Natural killer cell (primary cell): ENCODE data around the gene PLEKHA6. TPM values are rescaled to one million over a fixed set of nuclear protein-coding genes. Genes with fewer than 3 reads are reported as not detected.

Experiments used
- ATAC-seq, 3 donors: fragments of 150-1000 bp in 2 of 3; fragments of 200-7000 bp in 1 of 3; cut with Tn5 transposase; 1 replicate in 1 of 3; 2 replicates in 2 of 3; pipeline ENCODE4 v1.10.0; 2021; ENCODE audit warnings: mild to moderate bottlenecking in 2 of 3, moderate library complexity in 2 of 3
- DNase-seq, 2 donors: peaks; one replicate each; pipeline versions ENCODE4 v3.0.0 to v3.0.0-alpha.2; 2013 to 2021; ENCODE audit warnings: mixed read lengths in 1 of 2
- H3K27ac ChIP-seq: one replicate; pipeline ENCODE4 v1.5.1; 2013; ENCODE audit warnings: mild to moderate bottlenecking, low read length
- H3K27me3 ChIP-seq: one replicate; pipeline ENCODE4 v1.6.1; 2013; ENCODE audit warnings: low read length; ENCODE audit not compliant: control insufficient read depth, insufficient read depth
- H3K36me3 ChIP-seq: one replicate; pipeline ENCODE4 v1.6.1; 2013; ENCODE audit warnings: low read length; ENCODE audit not compliant: control insufficient read depth, insufficient read depth
- H3K4me1 ChIP-seq: one replicate; pipeline ENCODE4 v1.6.1; 2013; ENCODE audit warnings: low read length; ENCODE audit not compliant: control insufficient read depth, insufficient read depth
- H3K4me3 ChIP-seq: one replicate; pipeline ENCODE4 v1.5.1; 2013; ENCODE audit warnings: low read length
- H3K9me3 ChIP-seq: one replicate; pipeline ENCODE4 v1.6.1; 2013; ENCODE audit warnings: low read length; ENCODE audit not compliant: control insufficient read depth, insufficient read depth
- H3K27ac Mint-ChIP-seq, 2 donors: one replicate each; pipeline ENCODE4 v1.8.0; 2022; ENCODE audit warnings: mild to moderate bottlenecking in 2 of 2, mixed read lengths in 2 of 2, moderate library complexity in 1 of 2
- H3K27me3 Mint-ChIP-seq, 2 donors: one replicate each; pipeline ENCODE4 v1.8.0; 2022; ENCODE audit warnings: low read depth in 2 of 2, mixed read lengths in 2 of 2
- H3K36me3 Mint-ChIP-seq: one replicate; pipeline ENCODE4 v1.8.0; 2022; ENCODE audit warnings: mixed read lengths
- H3K4me1 Mint-ChIP-seq, 2 donors: one replicate each; pipeline ENCODE4 v1.8.0; 2022; ENCODE audit warnings: mixed read lengths in 2 of 2
- H3K4me3 Mint-ChIP-seq: one replicate; pipeline ENCODE4 v1.8.0; 2022; ENCODE audit warnings: mild to moderate bottlenecking, moderate library complexity, mixed read lengths
- H3K9me3 Mint-ChIP-seq, 2 donors: one replicate each; pipeline ENCODE4 v1.8.0; 2022; ENCODE audit warnings: mixed read lengths in 2 of 2
- WGBS: methylation state at CpG from one replicate; pipeline ENCODE4 v1.1.7; 2013; ENCODE audit warnings: missing lambda C conversion rate; ENCODE audit not compliant: insufficient coverage; 5-methylcytosine and 5-hydroxymethylcytosine counted together
- intact Hi-C: fragments of 100-400 bp; cut with micrococcal nuclease; formaldehyde crosslinking; loops from one replicate; pipeline ENCODE4 v1.14.2; 2022
- total RNA-seq, 4 donors: library from RNA; stranded (reverse); fragments of 120-200 nt in 1 of 4; gene quantifications; one replicate each; pipeline versions ENCODE4 v1.2.3 to v1.2.4, GENCODE V29; 2013 to 2022
- TF ChIP-seq, protein P1 (sequence below): fragments of 200-600 bp; IDR thresholded peaks from one replicate; pipeline ENCODE4 v1.8.0; 2022; ENCODE audit warnings: antibody characterized with exemption

Gene PLEKHA6
- total RNA-seq, 3 donors from 2014 or later (not counting 1 experiment from before 2014, with no cell fraction given): 0.10 to 0.43 (median 0.16) TPM

DNA sequence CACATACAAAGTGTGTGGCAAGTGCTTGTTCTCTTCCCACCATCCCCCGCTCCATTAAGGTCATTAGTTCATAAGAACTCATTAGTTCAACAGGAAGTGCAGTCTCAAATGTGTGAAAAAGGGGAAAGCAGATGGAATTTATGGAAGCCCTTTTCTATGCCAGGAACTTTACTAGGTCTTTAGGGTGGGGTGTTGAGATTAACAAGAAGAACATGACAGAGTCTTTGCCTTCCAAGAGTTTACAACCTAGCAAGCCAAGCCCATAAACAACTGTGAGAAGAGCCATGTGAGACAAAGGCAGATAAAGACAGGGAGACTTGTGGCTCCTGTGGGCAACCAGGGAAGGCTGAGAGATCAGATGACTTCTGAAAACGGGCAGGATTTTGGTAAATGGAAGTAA lies 21.4 kb downstream of the PLEKHA6 start:
- no peak overlapping the region for H3K4me3 Mint-ChIP-seq
- Histone ChIP-seq H3K4me1 (no peaks in the 10 kb centered on the region), H3K36me3 (no peaks in the 10 kb centered on the region), H3K9me3 (no peaks in the 10 kb centered on the region), H3K4me3 (no peak overlapping the region), H3K27ac (no peak overlapping the region), H3K27me3 (no peaks in the 10 kb centered on the region)
- 58% methylated on average over 1 of the region's 2 CpGs for WGBS
- H3K9me3 Mint-ChIP-seq: no peaks in the 10 kb centered on the region
- DNase-seq (no peak), ATAC-seq (no peak)
- H3K36me3 Mint-ChIP-seq: no peaks in the 10 kb centered on the region
- peaks cover 6 to 32% of the 10 kb centered on the region in 2 donors for H3K27me3 Mint-ChIP-seq
- TF ChIP-seq, protein P1, sequence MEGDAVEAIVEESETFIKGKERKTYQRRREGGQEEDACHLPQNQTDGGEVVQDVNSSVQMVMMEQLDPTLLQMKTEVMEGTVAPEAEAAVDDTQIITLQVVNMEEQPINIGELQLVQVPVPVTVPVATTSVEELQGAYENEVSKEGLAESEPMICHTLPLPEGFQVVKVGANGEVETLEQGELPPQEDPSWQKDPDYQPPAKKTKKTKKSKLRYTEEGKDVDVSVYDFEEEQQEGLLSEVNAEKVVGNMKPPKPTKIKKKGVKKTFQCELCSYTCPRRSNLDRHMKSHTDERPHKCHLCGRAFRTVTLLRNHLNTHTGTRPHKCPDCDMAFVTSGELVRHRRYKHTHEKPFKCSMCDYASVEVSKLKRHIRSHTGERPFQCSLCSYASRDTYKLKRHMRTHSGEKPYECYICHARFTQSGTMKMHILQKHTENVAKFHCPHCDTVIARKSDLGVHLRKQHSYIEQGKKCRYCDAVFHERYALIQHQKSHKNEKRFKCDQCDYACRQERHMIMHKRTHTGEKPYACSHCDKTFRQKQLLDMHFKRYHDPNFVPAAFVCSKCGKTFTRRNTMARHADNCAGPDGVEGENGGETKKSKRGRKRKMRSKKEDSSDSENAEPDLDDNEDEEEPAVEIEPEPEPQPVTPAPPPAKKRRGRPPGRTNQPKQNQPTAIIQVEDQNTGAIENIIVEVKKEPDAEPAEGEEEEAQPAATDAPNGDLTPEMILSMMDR: no peak
- no peak overlapping the region for H3K27ac Mint-ChIP-seq
- no peaks in the 10 kb centered on the region for H3K4me1 Mint-ChIP-seq
- intact Hi-C loops: no loop called here

DNA sequence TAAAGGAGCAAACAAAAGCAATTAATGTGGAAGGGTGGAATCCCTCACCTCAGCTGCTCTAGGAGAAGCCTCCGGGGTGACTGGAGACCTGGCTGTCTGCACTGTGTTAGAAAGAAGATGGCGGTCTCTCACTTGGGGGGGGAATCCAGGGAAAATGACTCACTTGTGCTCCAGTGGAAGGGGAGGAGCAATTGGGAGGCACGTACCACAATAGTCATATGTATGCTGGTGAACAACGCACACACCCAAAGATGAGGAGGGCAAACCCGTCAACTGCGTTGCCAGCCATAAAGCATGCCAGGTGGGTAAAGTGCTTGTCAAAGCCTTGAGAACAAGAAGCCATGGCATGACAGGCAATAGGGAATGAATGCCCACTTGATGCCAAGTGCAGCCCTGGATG lies 22.1 kb downstream of the PLEKHA6 start:
- H3K36me3 ChIP-seq: no peaks in the 10 kb centered on the region
- WGBS: 95% methylated on average over 6 of the region's 6 CpGs
- DNase-seq (no peak), ATAC-seq (no peak)
- no peaks in the 10 kb centered on the region for H3K9me3 ChIP-seq
- H3K4me1 Mint-ChIP-seq: no peaks in the 10 kb centered on the region
- H3K9me3 Mint-ChIP-seq: no peaks in the 10 kb centered on the region
- H3K27me3 ChIP-seq: no peaks in the 10 kb centered on the region
- intact Hi-C loops: no loop called here
- H3K4me3 Mint-ChIP-seq: no peak overlapping the region
- no peak overlapping the region for H3K27ac Mint-ChIP-seq
- no peak overlapping the region for H3K4me3 ChIP-seq
- no peaks in the 10 kb centered on the region for H3K36me3 Mint-ChIP-seq
- H3K27ac ChIP-seq: no peak overlapping the region
- no peaks in the 10 kb centered on the region for H3K4me1 ChIP-seq
- H3K27me3 Mint-ChIP-seq: peaks cover 9 to 29% of the 10 kb centered on the region in 2 donors
- TF ChIP-seq, protein P1: no peak

DNA sequence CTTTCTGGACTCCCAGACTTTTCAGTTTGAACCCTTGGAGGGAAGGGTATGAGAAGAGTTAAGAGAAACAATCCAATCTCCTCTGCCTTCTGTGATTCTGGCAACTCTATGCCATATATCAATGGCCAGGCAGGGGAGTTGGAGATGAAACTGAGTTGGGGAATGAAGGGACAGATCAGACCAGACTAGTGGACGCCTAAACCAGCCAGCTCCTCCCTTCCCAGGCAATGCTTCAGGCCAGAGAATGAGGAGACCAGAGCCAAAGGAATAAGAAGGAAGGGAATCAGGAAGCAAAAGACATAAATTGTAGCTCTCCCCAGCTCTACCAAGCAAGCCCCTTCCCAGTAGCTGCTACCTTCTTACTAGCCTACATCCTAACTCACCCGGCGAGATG lies 22.7 kb downstream of the PLEKHA6 start:
- Histone ChIP-seq H3K4me3 (no peak overlapping the region), H3K4me1 (no peaks in the 10 kb centered on the region), H3K36me3 (no peaks in the 10 kb centered on the region), H3K27me3 (no peaks in the 10 kb centered on the region), H3K27ac (no peak overlapping the region), H3K9me3 (no peaks in the 10 kb centered on the region)
- no peaks in the 10 kb centered on the region for H3K36me3 Mint-ChIP-seq
- 94% methylated on average over 2 of the region's 3 CpGs for WGBS
- no peaks in the 10 kb centered on the region for H3K9me3 Mint-ChIP-seq
- intact Hi-C loops: no loop called here
- H3K4me1 Mint-ChIP-seq: no peaks in the 10 kb centered on the region
- H3K27ac Mint-ChIP-seq: no peak overlapping the region
- ATAC-seq: no peak
- H3K4me3 Mint-ChIP-seq: no peak overlapping the region
- TF ChIP-seq, protein P1: no peak
- DNase-seq: no peak
- peaks cover 9 to 26% of the 10 kb centered on the region in 2 donors for H3K27me3 Mint-ChIP-seq

DNA sequence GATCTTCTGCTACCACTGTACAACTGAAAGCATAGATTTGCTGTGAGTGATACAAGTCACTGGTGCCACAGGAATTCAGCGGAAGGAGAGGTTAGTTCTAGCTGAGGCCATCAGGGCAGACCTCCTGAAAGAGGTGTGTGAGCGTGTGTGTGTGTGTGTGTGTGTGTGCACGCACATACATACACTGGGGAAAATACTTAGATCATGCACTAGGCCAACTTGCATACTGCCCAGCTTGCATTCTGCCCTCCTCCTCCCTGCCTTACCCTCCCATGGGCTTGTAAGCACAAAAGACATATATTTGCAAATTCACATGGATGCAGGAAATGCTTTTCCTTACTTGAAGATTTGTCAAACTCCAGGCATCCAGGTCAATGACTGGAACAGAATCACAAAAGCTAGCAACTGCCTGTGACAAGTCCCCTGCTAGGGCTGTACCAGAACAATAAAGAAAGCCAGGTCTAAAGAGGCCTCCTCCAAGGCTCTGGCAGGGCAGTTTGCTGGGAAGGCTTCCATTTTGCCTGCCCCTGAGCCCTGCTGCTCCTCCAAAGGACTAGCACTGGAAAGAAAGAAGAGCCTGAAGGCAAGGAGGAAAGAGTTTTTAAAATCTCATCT lies 23.2 kb downstream of the PLEKHA6 start:
- H3K36me3 ChIP-seq: no peaks in the 10 kb centered on the region
- H3K9me3 ChIP-seq: no peaks in the 10 kb centered on the region
- H3K4me3 ChIP-seq: no peak overlapping the region
- H3K4me1 ChIP-seq: no peaks in the 10 kb centered on the region
- TF ChIP-seq, protein P1: no peak
- no peaks in the 10 kb centered on the region for H3K9me3 Mint-ChIP-seq
- H3K27me3 ChIP-seq: no peaks in the 10 kb centered on the region
- 100% methylated on average over 1 of the region's 3 CpGs for WGBS
- no peak overlapping the region for H3K27ac Mint-ChIP-seq
- DNase-seq (no peak), ATAC-seq (no peak)
- intact Hi-C loops: no loop called here
- H3K4me3 Mint-ChIP-seq: no peak overlapping the region
- H3K36me3 Mint-ChIP-seq: no peaks in the 10 kb centered on the region
- no peak overlapping the region for H3K27ac ChIP-seq
- no peaks in the 10 kb centered on the region for H3K4me1 Mint-ChIP-seq
- peaks cover 9 to 25% of the 10 kb centered on the region in 2 donors for H3K27me3 Mint-ChIP-seq
